AG04450 (cell line): Measurements from ENCODE around the gene RABGAP1L. TPM values are rescaled to one million over a fixed set of nuclear protein-coding genes. Genes with fewer than 3 reads are reported as not detected.

ENCODE experiments used
- CTCF ChIA-PET: fragments of 300-600, 350-600 bp; formaldehyde crosslinking; extraction: SDS; loops from one replicate; lab custom pipeline; 2022; ENCODE audit warnings: antibody characterized with exemption, inconsistent platforms; lab: Charles Lee
- POLR2A ChIA-PET: fragments of 350-600 bp; formaldehyde crosslinking; extraction: SDS; loops from one replicate; lab custom pipeline; 2021; ENCODE audit warnings: antibody characterized with exemption, inconsistent platforms; lab: Yijun Ruan, JAX
- DNase-seq: peaks from one replicate; pipeline ENCODE4 v3.0.0-alpha.2; 2011; ENCODE audit warnings: low read depth, low spot score
- H3K27ac ChIP-seq: one replicate; pipeline ENCODE4 v1.5.1; 2012; ENCODE audit warnings: low read depth, low read length, control low read depth
- H3K27me3 ChIP-seq: one replicate; pipeline ENCODE4 v1.6.0; 2012; ENCODE audit warnings: low read length; ENCODE audit not compliant: control insufficient read depth, insufficient read depth
- H3K4me3 ChIP-seq: 2 replicates; pipeline ENCODE4 v1.5.1; 2011; ENCODE audit warnings: mild to moderate bottlenecking, low read depth, low read length, control low read depth
- H3K9me3 ChIP-seq: 2 replicates; pipeline ENCODE4 v1.5.1; 2012; ENCODE audit warnings: low read length; ENCODE audit not compliant: control insufficient read depth, insufficient read depth
- CTCF ChIP-seq: IDR thresholded peaks from 2 replicates; pipeline ENCODE4 v1.5.1; 2011; ENCODE audit warnings: low read depth, low read length, control low read depth, inconsistent platforms
- polyA plus RNA-seq: library from polyadenylated mRNA; depleted of rRNA; stranded (reverse); fragments of >200 nt; gene quantifications from 2 replicates; pipeline ENCODE4 v1.2.3, GENCODE V29; 2011

The RABGAP1L gene
- polyA plus RNA-seq, 1 experiment, result 21.2 TPM

GRCh38 chr1:174656409-174657059, 497.2 kb downstream of the RABGAP1L start:
- H3K27ac ChIP-seq, result no peak overlapping the region
- no peak for TF ChIP-seq CTCF
- no peaks in the 10 kb centered on the region for H3K9me3 ChIP-seq
- CTCF ChIA-PET, result interaction anchor here (1.5 kb wide), 1 partner anchor 394 kb away, joined by 3 read pairs; no protein-coding TSS in a partner anchor
- no peaks in the 10 kb centered on the region for H3K27me3 ChIP-seq
- no peak for DNase-seq
- POLR2A ChIA-PET, result no interaction called here
- no peak overlapping the region for H3K4me3 ChIP-seq

GRCh38 chr1:174657411-174657810, 498.1 kb downstream of the RABGAP1L start:
- Histone ChIP-seq H3K9me3 (no peaks in the 10 kb centered on the region), H3K27ac (no peak overlapping the region), H3K4me3 (no peak overlapping the region), H3K27me3 (no peaks in the 10 kb centered on the region)
- no peak for DNase-seq
- no peak for TF ChIP-seq CTCF
- ChIA-PET POLR2A (no interaction called here), CTCF (interaction anchor here (1.5 kb wide), 1 partner anchor 395 kb away, joined by 3 read pairs; no protein-coding TSS in a partner anchor)

GRCh38 chr1:174657893-174658292, 498.6 kb downstream of the RABGAP1L start:
- Histone ChIP-seq H3K27me3 (no peaks in the 10 kb centered on the region), H3K9me3 (no peaks in the 10 kb centered on the region), H3K27ac (no peak overlapping the region), H3K4me3 (no peak overlapping the region)
- CTCF ChIA-PET, result interaction anchor here (1.5 to 1.6 kb wide), 2 partner anchors 68 to 395 kb away, joined by 3 read pairs; no protein-coding TSS in a partner anchor
- POLR2A ChIA-PET, result no interaction called here
- no peak for TF ChIP-seq CTCF
- DNase-seq, result no peak

GRCh38 chr1:174659823-174660222, 500.5 kb downstream of the RABGAP1L start:
- Histone ChIP-seq H3K9me3 (no peaks in the 10 kb centered on the region), H3K4me3 (no peak overlapping the region), H3K27ac (no peak overlapping the region), H3K27me3 (no peaks in the 10 kb centered on the region)
- DNase-seq, result no peak
- TF ChIP-seq CTCF, result no peak
- CTCF ChIA-PET, result interaction anchor here (1.6 kb wide), 1 partner anchor 66 kb away, joined by 3 read pairs; no protein-coding TSS in a partner anchor
- POLR2A ChIA-PET, result no interaction called here

- no peak for TF ChIP-seq CTCF
- CTCF ChIA-PET, result interaction anchor here (0.7 kb wide), 1 partner anchor 437 kb away, joined by 4 read pairs; no protein-coding TSS in a partner anchor
- Histone ChIP-seq H3K27me3 (no peaks in the 10 kb centered on the region), H3K4me3 (no peak overlapping the region), H3K9me3 (no peaks in the 10 kb centered on the region), H3K27ac (no peak overlapping the region)
- POLR2A ChIA-PET, result no interaction called here
- DNase-seq, result no peak
Measured at GRCh38 chr1:174660476-174660875, 501.2 kb downstream of the RABGAP1L start.
